Umbilical cord (tissue), 2 donors: ENCODE measurements around the gene LGSN. TPM values are rescaled to one million over a fixed set of nuclear protein-coding genes. Genes with fewer than 3 reads are reported as not detected.
"Not testable (repeated sequence)": the region's sequence is repeated elsewhere in the genome, so short reads cannot be mapped to it uniquely, and the experiment has no call there.

Source experiments
- DNase-seq: peaks from one replicate; pipeline ENCODE4 v3.0.0-alpha.2; 2015; ENCODE audit warnings: low spot score
- total RNA-seq: library from RNA; depleted of rRNA; stranded (reverse); fragments of >200 nt; gene quantifications from one replicate; pipeline ENCODE4 v1.2.3, GENCODE V29; 2014; ENCODE audit warnings: low replicate concordance; ENCODE audit not compliant: insufficient read depth

Gene LGSN
- total RNA-seq, 1 donor from 2014 or later: 4.1 TPM

GRCh38 chr6:63307581-63308246, 12.1 kb downstream of the LGSN start:
- peak; percentile 10 for DNase-seq

DNA sequence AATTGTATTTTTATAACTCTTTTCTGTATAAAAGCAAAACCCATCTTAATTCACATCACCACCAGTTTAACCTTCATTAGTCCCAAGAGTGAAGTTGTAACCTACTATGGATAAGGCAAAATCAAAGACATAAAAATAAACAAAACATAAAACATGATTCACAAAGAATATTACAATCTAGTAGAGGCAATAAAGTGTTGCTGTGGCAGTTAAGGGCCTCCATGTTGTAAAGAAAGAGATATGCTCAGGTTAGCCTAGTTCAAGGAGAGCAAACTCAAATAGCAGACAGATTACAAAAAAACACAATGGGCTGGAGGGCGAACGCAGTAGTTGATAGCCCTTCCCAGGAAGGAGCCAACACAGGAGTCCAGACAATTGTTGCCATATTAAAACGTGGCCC, 13.4 kb downstream of the LGSN start:
- no peak for DNase-seq

DNA sequence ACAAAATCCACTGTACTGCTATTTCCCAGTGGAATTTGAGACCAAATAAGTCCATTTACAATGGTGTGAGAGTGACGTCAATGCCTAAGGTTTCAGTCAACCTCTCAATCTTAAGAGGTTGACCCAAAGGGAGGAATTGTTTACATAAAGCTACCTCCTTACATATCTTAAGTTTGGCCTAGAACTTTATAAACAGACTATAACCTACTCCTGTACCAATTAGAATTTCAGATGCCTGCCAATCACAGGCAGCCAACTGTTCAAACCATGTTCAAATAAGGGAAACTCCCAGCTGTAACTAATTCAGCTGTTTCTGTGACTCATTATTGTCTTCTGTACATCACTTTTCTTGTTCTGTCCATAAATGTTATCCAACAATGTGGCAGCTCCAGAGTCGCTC, 14.5 kb downstream of the LGSN start:
- no peak for DNase-seq

DNA sequence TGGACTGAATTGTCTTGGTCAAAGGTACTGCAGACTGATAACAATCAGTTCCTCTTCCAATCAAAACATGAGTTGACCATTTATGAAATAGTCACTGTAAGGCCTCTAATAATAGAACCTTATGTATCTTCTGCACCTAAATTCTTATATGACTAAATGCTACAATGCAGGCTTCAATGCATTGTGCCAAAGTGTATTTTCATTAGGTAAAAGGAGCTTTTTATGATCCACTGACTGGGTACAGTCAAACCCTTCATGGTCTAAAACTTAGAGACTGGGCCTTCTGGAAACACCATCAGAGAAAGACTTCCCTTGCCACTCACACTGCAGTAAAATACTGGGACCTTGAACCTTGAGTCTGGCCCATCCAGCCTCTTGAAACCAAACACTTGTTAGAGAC, 16.3 kb downstream of the LGSN start:
- no peak for DNase-seq

DNA sequence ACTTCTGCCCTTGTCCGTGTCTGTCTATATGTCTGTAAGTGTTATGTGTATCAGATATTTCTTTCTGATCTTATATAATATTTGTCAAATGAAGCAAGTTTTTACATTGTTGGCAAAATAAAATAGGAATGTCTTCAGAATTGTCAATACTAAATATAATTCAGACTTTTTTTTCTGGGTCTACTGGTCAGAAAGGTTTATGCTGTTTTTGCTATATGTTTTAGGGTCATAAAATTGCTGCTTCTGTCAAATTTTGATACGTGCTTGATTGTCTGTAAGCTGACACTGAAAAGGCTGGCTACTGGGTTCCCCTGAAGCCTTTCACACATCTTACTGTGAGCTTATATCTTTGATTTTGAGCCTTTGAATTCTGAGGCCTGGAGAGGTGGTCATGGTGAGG, 20.1 kb downstream of the LGSN start:
- DNase-seq: no peak

GRCh38 chr6:63295553-63296194, 24.1 kb downstream of the LGSN start:
- no peak for DNase-seq

DNA sequence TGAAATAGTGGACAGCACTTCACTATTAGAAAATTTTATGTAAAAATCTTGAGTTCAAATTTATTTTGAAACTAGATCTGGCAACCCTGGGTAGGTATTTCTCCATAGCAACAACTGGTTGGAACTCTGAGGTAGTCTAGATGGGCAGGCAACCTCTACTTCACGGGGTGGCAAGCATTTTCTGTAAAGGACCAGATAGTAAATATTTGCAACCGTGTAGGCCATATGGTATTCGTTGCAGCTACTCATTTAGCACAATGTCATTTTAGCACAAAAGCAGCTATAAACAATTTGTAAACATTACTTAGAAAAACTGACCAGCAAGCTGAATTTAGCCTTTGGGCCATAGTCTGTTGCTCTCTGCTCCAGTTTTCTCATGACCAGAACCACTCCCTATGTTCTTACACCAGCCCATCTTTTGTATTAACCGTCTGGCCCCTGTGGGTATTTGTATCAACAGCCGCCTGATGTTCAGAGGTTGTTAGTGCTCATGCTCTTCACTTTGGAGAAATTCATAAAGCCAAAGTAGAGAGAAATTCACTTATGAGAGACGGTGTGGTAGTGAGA, 29.2 kb downstream of the LGSN start:
- DNase-seq: no peak

DNA sequence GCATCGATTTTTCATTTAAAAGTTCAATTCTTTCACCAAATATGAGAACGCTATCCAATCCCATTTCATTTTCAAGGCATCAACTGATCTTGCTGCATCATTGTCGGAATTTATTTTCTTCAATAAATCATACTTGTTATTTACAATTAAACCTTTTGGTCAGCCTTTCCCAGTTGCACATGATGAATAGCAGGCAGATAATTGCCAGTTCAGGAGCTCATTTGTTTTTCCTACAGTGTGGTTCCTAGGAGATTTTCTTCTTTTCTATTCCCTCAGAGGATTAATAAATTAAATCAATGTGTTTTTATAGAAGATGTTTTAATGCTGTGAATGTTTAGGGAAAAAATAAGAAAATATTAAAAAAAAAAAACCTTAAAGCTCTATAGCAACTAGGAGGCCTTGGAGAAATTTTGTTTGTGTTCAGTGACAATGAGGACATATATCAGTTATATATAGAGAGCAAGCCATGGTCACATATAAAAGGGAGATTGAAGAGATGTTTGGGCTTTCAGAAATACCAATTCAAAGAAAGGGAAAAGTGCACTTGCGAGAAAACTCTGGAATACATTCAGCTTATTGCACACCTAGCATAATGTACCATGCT, 30.4 kb downstream of the LGSN start:
- DNase-seq: no peak

DNA sequence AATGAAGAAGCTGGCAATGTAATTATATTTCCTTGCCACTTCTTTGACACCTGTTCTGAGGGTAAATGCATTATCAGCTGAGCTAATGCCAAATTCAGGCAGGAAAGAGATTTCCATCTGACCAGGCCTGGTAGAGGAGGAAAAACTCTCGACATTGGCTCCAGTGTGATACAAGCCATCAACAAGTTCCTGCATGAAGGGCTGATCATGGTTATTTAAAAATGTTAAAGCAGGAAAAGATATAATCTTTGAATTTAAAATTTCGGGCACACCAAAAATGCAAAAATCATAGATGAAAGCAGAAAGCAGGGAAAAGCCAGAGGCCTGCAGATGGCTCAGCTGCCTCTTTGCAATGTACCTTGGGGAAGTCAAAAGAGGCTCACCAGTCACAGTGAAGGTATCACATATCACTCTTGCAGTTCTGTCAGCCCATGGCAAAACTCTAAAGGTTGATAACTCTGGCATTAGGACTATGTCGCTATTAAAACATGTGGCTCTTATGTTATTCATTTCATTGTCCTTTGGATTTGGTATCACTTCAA, 39.1 kb downstream of the LGSN start:
- DNase-seq: no peak

DNA sequence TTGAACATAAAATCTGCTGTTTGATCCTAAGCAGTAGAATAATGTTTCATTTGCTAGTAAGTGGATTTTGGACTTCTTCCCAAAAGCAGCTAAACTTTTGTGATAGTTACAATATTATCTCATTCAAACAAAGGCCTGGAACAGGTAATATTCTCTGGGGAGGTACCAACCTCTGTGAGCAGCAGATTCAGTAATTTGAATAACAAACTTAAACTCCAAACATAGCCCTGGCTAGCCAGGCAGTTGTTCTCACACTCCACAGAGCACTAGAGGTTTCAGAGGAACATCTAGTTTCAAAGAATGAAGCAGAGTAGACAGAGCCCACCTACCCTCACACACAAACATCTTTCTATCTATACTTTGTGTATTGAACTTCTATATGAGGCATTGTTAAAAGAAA, 40.9 kb downstream of the LGSN start:
- DNase-seq: no peak

GRCh38 chr6:63275953-63276352, 43.8 kb downstream of the LGSN start:
- DNase-seq: no peak

DNA sequence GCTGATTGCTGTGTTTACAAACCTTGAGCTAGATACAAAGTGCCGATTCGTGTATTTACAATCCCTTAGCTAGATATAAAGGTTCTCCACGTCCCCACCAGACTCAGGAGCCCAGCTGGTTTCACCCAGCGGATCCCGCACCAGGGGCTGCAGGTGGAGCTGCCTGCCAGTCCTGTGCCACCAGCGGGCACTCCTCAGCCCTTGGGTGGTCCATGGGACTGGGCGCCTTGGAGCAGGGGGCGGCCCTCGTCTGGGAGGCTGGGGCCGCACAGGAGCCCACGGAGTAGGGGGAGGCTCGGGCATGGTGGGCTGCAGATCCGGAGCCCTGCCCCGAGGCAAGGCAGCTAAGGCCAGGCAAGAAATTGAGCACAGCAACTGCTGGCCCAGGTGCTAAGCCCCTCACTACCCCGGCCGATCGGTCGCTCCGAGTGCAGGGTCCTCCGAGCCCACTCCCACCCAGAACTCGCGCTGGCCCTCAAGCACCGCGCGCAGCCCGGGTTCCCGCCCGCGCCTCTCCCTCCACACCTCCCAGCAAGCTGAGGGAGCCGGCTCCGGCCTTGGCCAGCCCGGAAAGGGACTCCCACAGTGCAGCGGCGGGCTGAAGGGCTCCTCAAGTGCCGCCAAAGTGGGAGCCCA, 44.9 kb downstream of the LGSN start:
- DNase-seq: not testable (repeated sequence)

DNA sequence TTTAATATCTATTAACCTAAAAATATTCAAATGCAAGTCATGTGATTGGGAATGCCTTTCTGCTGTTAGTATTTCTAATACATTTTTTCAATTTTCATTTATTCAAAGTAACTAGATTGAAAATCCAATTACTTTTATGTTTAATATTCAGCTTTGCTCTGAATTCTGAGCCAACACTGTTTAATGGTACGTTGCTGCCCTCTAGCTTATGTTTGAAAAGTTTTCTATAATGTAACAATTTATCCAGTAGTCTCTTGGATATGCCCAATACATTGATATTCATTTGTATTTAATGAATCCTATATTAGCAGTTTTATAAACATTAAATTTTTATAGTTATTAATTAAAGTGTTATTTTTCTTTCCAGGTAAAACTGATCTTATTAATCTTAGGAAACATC, 47.4 kb downstream of the LGSN start:
- DNase-seq: peak; percentile 40

- DNase-seq: no peak
Measured at GRCh38 chr6:63269470-63269869, 50.3 kb downstream of the LGSN start.

GRCh38 chr6:63268574-63268973, 51.2 kb downstream of the LGSN start:
- DNase-seq: no peak

- no peak for DNase-seq
Measured at GRCh38 chr6:63267828-63268227, 52.0 kb downstream of the LGSN start.

DNA sequence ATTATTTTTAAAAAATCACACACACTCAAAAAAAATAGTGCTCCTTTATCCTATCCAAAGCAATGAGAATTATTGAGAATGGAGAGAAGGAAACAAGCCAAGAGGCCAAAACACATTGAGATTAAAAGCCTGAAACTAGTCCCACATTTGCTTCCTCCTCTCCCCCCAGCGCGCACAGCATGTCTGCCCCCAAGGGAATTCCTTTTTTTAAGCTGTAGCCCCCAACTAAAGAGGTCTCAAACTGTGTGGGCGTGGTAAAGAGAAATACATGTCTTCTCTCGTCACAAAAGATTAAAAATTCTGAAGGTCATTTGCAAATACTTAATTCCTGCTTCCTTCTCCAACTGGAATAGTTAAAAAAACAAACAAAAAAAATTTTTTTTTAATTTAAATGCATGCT, 52.7 kb downstream of the LGSN start:
- no peak for DNase-seq

DNA sequence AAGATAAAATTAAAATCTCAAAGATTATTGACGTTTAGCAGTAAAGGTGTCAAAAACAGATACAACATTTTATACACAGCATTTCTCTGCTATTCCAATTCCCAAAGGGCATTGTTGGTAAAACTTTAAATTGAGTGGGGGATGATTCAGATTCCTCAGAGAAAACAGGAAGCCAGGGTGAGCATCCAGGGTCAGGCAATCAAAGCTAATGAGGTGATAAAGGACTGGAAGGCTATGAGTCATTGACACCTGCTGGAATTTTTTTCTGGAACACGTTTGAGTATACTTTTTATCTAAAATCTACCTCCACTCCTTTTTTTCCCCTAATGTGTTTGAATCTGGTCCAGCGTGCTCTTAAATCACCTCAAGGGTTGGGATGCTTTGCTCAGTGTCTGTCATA, 56.3 kb downstream of the LGSN start:
- no peak for DNase-seq

DNA sequence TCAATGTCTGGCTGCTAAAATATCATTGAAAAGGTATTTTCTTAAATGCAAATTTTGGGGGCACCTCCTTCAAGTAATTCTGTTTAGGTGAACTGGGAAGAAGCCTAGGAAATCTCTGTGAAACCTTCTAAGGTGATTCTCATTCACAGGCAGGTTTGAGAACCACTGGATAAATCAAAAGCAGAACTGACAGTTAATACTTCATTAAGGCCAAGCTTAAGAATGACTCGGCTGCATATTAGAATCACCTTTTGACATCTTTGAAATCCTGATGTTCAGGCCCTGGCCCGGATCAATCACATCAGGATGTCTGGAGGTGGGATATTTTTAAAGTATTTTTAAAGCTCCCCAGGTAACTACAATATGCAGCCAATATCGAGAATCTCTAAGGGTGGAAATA, 58.0 kb downstream of the LGSN start:
- no peak for DNase-seq

DNA sequence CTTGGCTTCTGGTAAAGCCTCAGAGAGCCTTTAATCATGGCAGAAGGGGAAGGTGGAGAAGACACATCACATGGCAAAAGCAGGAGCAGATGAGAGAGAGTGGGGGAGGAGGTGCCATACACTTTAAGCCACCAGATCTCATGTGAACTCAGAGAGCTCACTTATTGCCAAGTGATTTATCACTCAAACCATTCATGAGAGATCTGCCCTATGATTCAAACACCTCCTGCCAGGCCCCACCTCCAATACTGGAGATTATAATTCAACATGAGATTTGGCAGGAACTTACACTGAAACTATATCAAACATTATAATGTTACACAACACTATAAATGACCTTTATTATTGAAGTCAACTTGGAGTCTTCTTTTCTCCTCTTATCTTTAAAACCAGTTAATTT, 60.6 kb downstream of the LGSN start:
- DNase-seq: no peak

- no peak for DNase-seq
Measured at GRCh38 chr6:63249875-63250482, 69.8 kb downstream of the LGSN start.

DNA sequence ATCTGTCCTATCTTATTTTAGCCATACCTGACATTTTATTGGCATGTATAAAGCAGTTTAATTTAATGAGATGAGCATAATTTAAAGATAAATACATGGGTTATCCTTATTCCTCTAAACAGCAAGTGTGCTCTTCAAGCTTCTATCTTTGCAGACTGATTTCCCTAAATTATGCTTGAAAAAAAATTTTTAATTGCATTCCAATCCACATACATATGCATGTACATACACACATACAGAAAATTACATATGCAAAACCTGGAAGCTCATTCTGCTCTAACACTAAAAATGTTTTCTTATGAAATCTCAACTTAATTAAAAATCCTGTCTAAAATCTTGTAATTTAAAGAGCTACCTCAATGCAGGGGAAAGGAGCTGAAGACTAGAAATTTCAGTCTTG, 73.2 kb downstream of the LGSN start:
- no peak for DNase-seq
